ENCODE results near the gene ADAM17. TPM values are rescaled to one million over a fixed set of nuclear protein-coding genes. Genes with fewer than 3 reads are reported as not detected.

Gene ADAM17
- total and polyA plus RNA-seq, 9 of the 15 experiments (the other 6 are each of a cell fraction or from before 2014, with no cell fraction given), result 5.8 to 30.0 (median 19.0) TPM

DNA sequence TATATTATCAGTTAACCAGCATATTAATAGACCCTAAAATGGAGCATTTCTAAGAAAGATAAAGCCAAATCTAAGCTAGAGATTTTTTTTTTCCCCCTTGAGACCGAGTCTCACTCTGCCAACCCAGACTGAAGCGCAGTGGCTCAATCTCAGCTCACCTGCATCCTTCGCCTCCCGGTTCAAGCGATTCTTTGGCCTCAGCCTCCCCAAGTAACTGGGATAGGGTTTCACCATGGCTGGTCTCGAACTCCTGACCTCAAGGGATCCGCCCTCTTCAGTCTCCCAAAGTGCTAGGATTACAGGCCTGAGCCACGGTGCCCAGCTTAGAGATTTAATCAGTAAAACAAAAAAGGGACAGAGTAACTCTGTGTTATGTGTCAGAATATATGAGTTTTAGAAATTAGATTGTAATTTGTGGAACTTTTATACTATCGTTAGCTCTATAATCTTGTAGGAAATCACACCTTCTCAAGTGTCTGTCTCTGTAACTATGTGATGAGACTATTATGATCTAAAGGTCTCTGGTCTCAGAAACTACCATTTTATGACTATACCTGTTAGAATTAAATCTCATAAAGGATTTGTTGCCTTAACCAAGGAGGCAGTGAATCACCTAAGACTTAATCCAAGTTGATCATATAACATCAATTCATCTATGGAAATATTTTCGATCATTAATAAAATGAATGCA lies 41.1 kb upstream of the ADAM17 start:
- H3K79me2 ChIP-seq (ENCODE audit: control insufficient read depth, insufficient read depth, low read length), result peaks cover 88% of the 10 kb centered on the region
- H3K4me2 ChIP-seq (ENCODE audit: insufficient read depth, low read length), result 0 out of 2 replicates have a peak overlapping the region, but pooled peaks have one; percentile 8
- FAIRE-seq (no peak), ATAC-seq (peak; percentile 56), DNase-seq (ENCODE audit: extremely low read depth in 1 of 4, low spot score in 3 of 4) (peak in 1 of 4 experiments; percentile 50)
- in situ Hi-C loops (cut with MboI), result no loop called here
- WGBS (ENCODE audit: insufficient coverage, low coverage, missing lambda C conversion rate), result 44% methylated on average over 10 of the region's 10 CpGs
- no peaks in the 10 kb centered on the region for H3K27me3 ChIP-seq (ENCODE audit: control insufficient read depth in 2 of 2, insufficient read depth in 2 of 2, low read length in 2 of 2)
- no peaks in the 10 kb centered on the region; the same call in none of the 2 replicates for H3K9me3 ChIP-seq (replicated peaks; ENCODE audit: control insufficient read depth, insufficient read depth, low read depth, low read length)
- ChIA-PET CTCF (ENCODE audit: low intra/inter-chr PET ratio) (no interaction called here), POLR2A (interaction anchor here (1.0 to 1.8 kb wide), 5 partner anchors 9 to 42 kb away, joined by 3 to 6 read pairs (median 3); partner anchors contain the start of gene ADAM17)
- no peaks in the 10 kb centered on the region for H3K9me1 ChIP-seq (ENCODE audit: control insufficient read depth, insufficient read depth, low read length)
- H3K4me1 ChIP-seq (replicated peaks in 1 of 2; ENCODE audit: control insufficient read depth in 2 of 2, insufficient read depth in 2 of 2, low read length in 2 of 2), result peaks cover 5 to 20% of the 10 kb centered on the region in 2 experiments; a peak in 3 of 5 replicates
- peaks cover 46% of the 10 kb centered on the region for H3K36me3 ChIP-seq (ENCODE audit: control insufficient read depth, insufficient read depth, low read length)
- no peak overlapping the region for H2AFZ ChIP-seq (ENCODE audit: low read depth, low read length)
- H3K9ac ChIP-seq (ENCODE audit: insufficient read depth in 1 of 2, low read depth in 2 of 2, low read length in 2 of 2), result no peak overlapping the region
- no peaks in the 10 kb centered on the region; the same call in 1 of the 2 replicates for H4K20me1 ChIP-seq (replicated peaks; ENCODE audit: control insufficient read depth, insufficient read depth, low read length)
- no TSS peak for BruUV-seq (replicated peaks)
- TF ChIP-seq, protein P1, sequence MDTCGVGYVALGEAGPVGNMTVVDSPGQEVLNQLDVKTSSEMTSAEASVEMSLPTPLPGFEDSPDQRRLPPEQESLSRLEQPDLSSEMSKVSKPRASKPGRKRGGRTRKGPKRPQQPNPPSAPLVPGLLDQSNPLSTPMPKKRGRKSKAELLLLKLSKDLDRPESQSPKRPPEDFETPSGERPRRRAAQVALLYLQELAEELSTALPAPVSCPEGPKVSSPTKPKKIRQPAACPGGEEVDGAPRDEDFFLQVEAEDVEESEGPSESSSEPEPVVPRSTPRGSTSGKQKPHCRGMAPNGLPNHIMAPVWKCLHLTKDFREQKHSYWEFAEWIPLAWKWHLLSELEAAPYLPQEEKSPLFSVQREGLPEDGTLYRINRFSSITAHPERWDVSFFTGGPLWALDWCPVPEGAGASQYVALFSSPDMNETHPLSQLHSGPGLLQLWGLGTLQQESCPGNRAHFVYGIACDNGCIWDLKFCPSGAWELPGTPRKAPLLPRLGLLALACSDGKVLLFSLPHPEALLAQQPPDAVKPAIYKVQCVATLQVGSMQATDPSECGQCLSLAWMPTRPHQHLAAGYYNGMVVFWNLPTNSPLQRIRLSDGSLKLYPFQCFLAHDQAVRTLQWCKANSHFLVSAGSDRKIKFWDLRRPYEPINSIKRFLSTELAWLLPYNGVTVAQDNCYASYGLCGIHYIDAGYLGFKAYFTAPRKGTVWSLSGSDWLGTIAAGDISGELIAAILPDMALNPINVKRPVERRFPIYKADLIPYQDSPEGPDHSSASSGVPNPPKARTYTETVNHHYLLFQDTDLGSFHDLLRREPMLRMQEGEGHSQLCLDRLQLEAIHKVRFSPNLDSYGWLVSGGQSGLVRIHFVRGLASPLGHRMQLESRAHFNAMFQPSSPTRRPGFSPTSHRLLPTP (IDR thresholded peaks at IDR 0.05; ENCODE audit: borderline replicate concordance, extremely low read depth, insufficient read length), result peak; percentile 42
- TF ChIP-seq DPF2 (IDR thresholded peaks at IDR 0.05), result 0 out of 2 replicates have a peak, but pooled peaks have one; percentile 15
- TF ChIP-seq, protein P2, sequence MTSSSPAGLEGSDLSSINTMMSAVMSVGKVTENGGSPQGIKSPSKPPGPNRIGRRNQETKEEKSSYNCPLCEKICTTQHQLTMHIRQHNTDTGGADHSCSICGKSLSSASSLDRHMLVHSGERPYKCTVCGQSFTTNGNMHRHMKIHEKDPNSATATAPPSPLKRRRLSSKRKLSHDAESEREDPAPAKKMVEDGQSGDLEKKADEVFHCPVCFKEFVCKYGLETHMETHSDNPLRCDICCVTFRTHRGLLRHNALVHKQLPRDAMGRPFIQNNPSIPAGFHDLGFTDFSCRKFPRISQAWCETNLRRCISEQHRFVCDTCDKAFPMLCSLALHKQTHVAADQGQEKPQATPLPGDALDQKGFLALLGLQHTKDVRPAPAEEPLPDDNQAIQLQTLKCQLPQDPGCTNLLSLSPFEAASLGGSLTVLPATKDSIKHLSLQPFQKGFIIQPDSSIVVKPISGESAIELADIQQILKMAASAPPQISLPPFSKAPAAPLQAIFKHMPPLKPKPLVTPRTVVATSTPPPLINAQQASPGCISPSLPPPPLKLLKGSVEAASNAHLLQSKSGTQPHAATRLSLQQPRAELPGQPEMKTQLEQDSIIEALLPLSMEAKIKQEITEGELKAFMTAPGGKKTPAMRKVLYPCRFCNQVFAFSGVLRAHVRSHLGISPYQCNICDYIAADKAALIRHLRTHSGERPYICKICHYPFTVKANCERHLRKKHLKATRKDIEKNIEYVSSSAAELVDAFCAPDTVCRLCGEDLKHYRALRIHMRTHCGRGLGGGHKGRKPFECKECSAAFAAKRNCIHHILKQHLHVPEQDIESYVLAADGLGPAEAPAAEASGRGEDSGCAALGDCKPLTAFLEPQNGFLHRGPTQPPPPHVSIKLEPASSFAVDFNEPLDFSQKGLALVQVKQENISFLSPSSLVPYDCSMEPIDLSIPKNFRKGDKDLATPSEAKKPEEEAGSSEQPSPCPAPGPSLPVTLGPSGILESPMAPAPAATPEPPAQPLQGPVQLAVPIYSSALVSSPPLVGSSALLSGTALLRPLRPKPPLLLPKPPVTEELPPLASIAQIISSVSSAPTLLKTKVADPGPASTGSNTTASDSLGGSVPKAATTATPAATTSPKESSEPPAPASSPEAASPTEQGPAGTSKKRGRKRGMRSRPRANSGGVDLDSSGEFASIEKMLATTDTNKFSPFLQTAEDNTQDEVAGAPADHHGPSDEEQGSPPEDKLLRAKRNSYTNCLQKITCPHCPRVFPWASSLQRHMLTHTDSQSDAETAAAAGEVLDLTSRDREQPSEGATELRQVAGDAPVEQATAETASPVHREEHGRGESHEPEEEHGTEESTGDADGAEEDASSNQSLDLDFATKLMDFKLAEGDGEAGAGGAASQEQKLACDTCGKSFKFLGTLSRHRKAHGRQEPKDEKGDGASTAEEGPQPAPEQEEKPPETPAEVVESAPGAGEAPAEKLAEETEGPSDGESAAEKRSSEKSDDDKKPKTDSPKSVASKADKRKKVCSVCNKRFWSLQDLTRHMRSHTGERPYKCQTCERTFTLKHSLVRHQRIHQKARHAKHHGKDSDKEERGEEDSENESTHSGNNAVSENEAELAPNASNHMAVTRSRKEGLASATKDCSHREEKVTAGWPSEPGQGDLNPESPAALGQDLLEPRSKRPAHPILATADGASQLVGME (CRISPR knock-in tag; IDR thresholded peaks at IDR 0.05), result no peak
- no peak for TF ChIP-seq ARID2 (IDR thresholded peaks at IDR 0.05)
- no peak for TF ChIP-seq ZBTB7A (IDR thresholded peaks at IDR 0.05; ENCODE audit: borderline replicate concordance, control insufficient read depth, low read depth, low read length)
- TF ChIP-seq ADNP (tag; IDR thresholded peaks at IDR 0.05), result peak; percentile 83
- TF ChIP-seq PHF21A (IDR thresholded peaks at IDR 0.05; ENCODE audit: borderline replicate concordance, low read depth), result no peak
- 0 out of 2 replicates have a peak, but pooled peaks have one; percentile 13 for TF ChIP-seq SMARCA4 (IDR thresholded peaks at IDR 0.05)
- TF ChIP-seq NUFIP1 (IDR thresholded peaks at IDR 0.05; ENCODE audit: partially characterized antibody), result no peak
- TF ChIP-seq GATA2 (CRISPR knock-in tag; IDR thresholded peaks at IDR 0.05), result peak; percentile 20; the same call in 1 of the 2 replicates
- H3K4me3 ChIP-seq, result no peak overlapping the region
- intact Hi-C loops (cut with micrococcal nuclease), result no loop called here
- peak overlapping the region; percentile 5; the same call in 2 of the 3 replicates for H3K27ac ChIP-seq (ENCODE audit: extremely low read depth, low read depth, low read length)
